LNCaP clone FGC (cell line): Measurements from ENCODE around the gene PRXL2B.

Experiments
- DNase-seq: peaks from one replicate; pipeline ENCODE4 v3.0.0-alpha.2; 2011; ENCODE audit warnings: low read depth
- H3K4me3 ChIP-seq: 2 replicates; pipeline ENCODE4 v1.5.1; 2011; ENCODE audit warnings: mild to moderate bottlenecking, low read depth, low read length, control low read depth
- TF ChIP-seq, protein P1 (sequence below): IDR thresholded peaks from 2 replicates; pipeline ENCODE4 v1.5.1; 2012; ENCODE audit warnings: mild to moderate bottlenecking; ENCODE audit not compliant: control insufficient read depth, insufficient read depth; ENCODE audit errors: extremely low read depth

Gene PRXL2B

DNA sequence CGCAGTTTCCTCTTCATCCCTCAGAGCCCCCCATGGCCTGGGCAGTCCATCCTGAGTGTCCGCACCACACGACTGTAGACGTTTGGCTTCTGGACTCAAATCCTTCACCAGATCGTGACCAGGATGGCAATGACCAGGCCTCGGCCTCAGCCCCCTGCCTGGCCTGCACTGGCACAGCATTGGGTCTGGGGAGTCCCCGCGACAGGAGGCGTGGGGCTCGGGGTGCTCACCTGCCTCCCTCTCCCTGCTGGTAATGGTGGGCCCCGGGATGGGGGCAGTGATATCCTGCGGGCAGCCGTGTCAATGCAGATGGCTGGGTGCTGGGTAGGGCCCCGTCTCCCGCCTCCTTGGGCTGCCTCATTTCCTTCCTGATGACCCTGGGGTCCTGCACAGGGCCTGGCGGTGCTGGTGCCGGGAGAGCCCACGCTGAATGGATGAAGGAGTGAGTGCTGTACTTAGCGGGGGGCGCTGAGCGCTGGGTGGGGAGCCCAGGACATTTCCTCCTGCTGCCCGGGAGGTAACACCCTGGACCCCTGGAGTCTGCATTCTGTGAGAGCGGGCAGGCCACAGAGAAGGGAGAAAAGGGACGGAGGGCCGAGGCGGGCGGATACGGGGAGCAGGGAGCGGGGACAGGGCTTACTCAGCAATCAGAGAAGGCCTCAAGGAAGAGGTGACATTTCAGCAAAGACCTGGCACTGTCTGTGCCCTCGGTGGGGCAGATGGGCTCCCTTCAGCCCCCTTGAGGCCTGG, 32.5 kb upstream of the PRXL2B start:
- H3K4me3 ChIP-seq = no peak overlapping the region
- no peak for DNase-seq
- TF ChIP-seq, protein P1, sequence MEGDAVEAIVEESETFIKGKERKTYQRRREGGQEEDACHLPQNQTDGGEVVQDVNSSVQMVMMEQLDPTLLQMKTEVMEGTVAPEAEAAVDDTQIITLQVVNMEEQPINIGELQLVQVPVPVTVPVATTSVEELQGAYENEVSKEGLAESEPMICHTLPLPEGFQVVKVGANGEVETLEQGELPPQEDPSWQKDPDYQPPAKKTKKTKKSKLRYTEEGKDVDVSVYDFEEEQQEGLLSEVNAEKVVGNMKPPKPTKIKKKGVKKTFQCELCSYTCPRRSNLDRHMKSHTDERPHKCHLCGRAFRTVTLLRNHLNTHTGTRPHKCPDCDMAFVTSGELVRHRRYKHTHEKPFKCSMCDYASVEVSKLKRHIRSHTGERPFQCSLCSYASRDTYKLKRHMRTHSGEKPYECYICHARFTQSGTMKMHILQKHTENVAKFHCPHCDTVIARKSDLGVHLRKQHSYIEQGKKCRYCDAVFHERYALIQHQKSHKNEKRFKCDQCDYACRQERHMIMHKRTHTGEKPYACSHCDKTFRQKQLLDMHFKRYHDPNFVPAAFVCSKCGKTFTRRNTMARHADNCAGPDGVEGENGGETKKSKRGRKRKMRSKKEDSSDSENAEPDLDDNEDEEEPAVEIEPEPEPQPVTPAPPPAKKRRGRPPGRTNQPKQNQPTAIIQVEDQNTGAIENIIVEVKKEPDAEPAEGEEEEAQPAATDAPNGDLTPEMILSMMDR = no peak

DNA sequence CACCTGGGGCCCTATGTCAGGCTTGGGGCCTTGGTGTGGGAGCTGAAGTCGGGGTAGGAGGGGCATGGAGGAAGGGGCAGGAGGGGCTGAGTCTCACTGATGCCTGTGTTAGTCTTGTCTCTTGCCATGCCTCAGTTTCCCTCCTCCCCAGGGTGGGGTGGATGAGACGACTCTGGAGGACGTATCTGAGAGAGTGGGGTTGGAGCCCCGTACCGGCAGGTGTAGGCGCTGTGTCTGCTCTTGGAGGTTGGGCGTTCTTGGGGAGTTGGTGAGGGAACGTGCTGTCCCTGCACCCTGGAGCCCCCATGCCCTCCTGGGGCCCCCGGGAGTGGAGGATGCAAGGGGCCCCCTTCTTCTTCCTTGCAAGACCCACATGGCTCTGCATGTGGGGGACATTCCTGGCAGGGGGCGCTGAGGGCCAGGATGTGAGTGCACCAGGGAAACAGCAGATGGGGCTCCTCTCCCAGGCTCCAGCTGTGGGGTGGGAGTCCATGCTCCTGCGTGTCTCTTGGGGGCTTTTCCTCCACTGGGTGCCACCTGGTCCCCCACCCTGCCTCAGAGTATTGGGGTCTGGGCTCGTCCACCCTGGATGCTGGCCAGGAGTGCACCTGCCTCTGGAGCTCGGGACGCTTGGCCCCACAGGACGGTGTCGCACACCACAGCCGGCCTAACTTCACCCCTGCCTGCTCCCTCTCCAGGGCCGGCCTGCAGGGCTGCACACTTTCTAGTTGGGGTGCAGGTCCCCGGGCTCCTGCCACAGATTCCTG, 31.8 kb upstream of the PRXL2B start:
- no peak overlapping the region for H3K4me3 ChIP-seq
- no peak for DNase-seq
- TF ChIP-seq, protein P1 = 0 out of 2 replicates have a peak, but pooled peaks have one; percentile 16

DNA sequence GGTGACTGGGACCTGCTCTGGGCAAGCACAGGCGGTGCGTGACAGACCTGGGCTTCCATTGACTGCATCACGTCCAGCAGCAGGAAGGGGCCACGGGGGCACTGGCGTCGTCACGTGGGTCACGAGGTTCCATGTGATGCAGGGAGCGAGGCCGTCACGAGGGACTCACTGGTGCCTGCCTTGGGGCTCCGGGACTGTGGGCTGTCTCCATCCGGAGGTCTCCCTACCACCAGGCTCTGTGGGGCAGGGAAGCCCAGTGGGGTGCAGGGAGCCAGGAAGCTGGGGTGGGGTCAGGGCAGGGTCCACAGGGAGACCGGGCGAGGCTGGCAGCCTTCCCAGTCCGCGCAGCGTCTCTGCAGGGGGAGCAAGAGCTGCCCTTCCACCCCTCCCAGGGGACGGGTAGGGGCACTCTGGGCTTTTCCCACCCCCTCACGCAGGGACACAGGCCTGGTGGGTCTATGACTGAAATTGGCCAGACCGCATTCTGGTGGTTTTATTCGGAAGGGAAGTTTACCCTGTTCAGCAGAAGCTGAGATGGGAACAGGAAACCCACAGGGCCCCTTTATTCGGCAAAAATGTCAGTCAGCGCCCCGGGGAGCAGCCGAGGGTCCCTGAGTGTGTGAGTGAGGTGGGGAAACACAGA, 30.8 kb upstream of the PRXL2B start:
- H3K4me3 ChIP-seq = peak overlapping the region; percentile 42
- TF ChIP-seq, protein P1 = no peak
- no peak for DNase-seq

DNA sequence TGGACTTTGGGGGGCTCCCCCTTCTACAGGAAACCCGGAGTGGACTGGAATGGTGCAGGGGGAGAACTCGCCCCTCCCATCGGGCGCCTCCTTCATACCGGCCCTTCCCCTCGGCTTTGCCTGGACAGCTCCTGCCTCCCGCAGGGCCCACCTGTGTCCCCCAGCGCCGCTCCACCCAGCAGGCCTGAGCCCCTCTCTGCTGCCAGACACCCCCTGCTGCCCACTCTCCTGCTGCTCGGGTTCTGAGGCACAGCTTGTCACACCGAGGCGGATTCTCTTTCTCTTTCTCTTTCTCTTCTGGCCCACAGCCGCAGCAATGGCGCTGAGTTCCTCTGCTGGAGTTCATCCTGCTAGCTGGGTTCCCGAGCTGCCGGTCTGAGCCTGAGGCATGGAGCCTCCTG, 30.3 kb upstream of the PRXL2B start, which contains the start of gene TNFRSF14:
TSS of gene TNFRSF14 (plus strand) at position 95 of the 401 bp plus-strand sequence. CDS start at position 389, 294 bp downstream.
- DNase-seq = no peak
- TF ChIP-seq, protein P1 = no peak
- H3K4me3 ChIP-seq = peak within 1 kb of the TSS; percentile 42

DNA sequence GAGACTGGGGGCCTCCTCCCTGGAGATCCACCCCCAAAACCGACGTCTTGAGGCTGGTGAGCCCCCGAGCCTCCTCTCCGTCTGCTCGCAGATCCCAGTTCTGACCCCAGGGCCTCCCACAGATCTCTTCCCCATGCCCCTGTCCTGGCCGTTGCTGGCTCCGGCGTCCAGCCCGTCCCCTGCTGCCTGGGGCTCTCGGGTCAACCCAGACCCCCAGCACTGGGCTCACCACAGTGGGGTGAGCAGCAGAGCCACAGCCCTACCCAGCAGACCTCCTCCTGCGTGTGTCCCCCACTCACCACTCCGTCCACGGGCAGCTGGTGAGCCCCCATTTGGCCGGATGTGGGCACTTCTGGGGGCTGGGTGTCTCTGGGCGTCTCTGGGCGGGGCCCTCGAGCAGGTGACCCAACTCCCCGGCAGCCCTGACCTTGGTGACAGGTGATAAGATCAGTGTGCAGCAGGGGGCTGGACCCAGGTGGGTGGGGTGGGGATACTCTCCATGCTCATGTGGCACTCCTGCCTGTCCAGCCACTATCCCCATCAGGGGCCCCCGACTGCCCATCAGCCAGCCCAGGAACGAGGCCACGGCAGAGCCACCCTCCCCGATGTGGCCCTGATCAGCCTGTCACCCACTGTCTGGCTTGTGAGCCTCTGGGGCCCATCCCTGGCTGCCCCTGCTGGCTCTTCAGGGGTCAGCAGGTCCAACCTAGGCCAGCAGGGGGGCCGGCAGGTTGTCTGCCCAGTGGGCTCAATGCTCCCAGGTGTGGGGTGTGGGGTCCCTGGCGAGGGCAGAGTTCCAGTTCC, 29.7 kb upstream of the PRXL2B start:
- no peak for DNase-seq
- TF ChIP-seq, protein P1 = no peak
- peak overlapping the region; percentile 42 for H3K4me3 ChIP-seq
